Activated CD4-positive, CD25-positive, alpha-beta regulatory T cell treated with anti-CD3 and anti-CD28 coated beads, Interleukin-2, amount 50 U/mL, for 72 hours (primary cell): ENCODE data around the gene THBS1.

Experiments used
- DNase-seq: peaks from one replicate; pipeline ENCODE4 v3.0.0; 2021

The THBS1 gene

GRCh38 chr15:39589815-39590644 is 9.2 kb downstream of the THBS1 start:
- DNase-seq, result no peak

GRCh38 chr15:39591141-39591895 is 10.4 kb downstream of the THBS1 start:
- DNase-seq, result no peak

DNA sequence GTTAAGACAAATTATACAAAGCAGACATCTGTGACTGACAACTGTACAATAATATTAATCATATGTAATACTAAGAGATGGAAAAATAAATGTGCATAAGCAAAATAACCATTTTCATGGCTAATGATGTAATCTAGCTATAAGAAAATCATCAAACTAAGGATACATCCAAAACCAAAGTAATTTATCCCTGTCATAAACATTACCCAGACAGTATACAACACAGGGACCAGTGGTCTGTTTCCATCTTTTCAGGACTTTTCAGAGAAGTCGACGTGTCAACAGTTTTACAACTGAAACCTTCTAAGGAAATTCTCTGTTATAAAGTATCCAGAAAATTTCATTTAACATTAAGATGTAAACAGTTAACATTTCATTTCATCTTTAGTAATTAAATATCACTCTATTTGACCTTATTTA is 11.0 kb downstream of the THBS1 start:
- no peak for DNase-seq

DNA sequence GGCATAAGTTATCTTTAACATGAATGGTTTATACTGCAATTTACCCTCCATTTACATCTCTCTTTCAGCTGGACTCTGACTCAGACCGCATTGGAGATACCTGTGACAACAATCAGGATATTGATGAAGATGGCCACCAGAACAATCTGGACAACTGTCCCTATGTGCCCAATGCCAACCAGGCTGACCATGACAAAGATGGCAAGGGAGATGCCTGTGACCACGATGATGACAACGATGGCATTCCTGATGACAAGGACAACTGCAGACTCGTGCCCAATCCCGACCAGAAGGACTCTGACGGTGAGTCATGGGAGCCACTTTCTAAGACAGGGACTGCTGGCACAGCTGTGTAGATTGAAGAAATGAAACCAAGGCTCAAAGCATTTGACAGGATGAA is 11.6 kb downstream of the THBS1 start:
- no peak for DNase-seq

- DNase-seq, result no peak
Measured at GRCh38 chr15:39593071-39593655, 12.3 kb downstream of the THBS1 start.

DNA sequence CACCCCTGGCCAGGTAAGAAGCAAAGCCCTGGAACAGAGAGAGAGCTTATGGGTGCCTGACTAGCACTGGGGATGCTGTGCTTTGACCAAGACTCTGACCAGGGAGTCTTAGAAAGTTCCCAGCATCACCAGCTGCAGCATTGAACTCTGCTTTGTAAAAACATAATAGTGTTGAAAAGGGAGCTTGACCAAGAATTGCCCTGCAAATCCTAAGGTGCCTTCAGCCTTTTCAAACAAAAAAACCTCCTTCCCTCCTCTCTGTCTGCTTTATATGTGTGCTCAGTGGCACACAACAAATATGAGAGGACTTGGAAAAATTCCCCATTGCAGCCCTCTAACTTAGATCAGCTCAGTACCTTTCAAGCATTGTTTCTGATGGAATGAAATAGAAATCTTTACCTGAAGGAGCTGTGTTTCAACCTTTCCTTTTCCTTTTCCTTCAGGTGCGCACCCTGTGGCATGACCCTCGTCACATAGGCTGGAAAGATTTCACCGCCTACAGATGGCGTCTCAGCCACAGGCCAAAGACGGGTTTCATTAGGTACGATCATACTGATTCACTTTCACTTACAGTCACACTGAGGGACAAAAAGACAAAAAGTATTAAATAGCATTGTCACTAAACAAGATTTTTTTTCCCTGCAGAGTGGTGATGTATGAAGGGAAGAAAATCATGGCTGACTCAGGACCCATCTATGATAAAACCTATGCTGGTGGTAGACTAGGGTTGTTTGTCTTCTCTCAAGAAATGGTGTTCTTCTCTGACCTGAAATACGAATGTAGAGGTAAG is 13.0 kb downstream of the THBS1 start:
- DNase-seq, result no peak

GRCh38 chr15:39594446-39595337 is 13.8 kb downstream of the THBS1 start:
- DNase-seq, result no peak

- no peak for DNase-seq
Measured at GRCh38 chr15:39595338-39596221, 14.7 kb downstream of the THBS1 start.

GRCh38 chr15:39596358-39597051 is 15.6 kb downstream of the THBS1 start:
- no peak for DNase-seq

DNA sequence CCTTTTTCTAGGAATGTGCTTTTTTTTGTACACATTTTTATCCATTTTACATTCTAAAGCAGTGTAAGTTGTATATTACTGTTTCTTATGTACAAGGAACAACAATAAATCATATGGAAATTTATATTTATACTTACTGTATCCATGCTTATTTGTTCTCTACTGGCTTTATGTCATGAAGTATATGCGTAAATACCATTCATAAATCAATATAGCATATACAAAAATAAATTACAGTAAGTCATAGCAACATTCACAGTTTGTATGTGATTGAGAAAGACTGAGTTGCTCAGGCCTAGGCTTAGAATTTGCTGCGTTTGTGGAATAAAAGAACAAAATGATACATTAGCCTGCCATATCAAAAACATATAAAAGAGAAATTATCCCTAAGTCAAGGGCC is 16.5 kb downstream of the THBS1 start:
- no peak for DNase-seq

GRCh38 chr15:39597751-39598185 is 16.9 kb downstream of the THBS1 start:
- DNase-seq, result no peak

DNA sequence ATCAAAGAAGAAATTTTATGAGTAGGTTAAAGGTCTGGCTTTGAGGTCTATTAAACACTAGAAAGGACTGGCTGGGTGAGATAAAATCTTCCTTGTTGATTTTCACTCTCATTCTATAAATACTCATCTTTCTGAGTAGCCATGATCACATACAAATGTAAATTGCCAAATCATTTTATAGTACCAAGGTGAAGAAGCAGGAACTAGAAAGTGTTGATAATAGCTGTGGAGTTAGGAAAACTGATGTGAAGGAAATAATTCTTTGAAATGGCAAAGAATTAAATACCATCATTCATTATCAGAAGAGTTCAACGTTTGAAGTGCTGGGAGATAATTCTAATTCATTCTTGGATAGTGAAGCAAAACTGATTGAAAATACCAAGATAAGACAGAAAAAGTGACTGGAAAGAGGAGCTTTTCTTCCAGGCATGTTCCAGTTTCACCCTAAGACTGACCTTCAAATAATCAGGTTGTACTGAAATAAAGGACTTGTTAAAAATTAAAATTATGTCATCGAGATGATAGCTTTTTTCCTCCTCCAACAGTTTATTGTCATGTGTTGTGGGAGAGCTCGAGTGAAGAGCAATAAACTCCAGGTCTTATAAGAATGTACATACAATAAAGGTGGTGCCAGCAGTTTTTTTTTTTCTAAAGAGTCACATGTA is 17.4 kb downstream of the THBS1 start:
- DNase-seq, result no peak

- no peak for DNase-seq
Measured at GRCh38 chr15:39598958-39599845, 18.3 kb downstream of the THBS1 start.

GRCh38 chr15:39599871-39600270 is 19.0 kb downstream of the THBS1 start:
- DNase-seq, result no peak

GRCh38 chr15:39602143-39602542 is 21.3 kb downstream of the THBS1 start:
- no peak for DNase-seq

- DNase-seq, result no peak
Measured at GRCh38 chr15:39605146-39605545, 24.3 kb downstream of the THBS1 start.

DNA sequence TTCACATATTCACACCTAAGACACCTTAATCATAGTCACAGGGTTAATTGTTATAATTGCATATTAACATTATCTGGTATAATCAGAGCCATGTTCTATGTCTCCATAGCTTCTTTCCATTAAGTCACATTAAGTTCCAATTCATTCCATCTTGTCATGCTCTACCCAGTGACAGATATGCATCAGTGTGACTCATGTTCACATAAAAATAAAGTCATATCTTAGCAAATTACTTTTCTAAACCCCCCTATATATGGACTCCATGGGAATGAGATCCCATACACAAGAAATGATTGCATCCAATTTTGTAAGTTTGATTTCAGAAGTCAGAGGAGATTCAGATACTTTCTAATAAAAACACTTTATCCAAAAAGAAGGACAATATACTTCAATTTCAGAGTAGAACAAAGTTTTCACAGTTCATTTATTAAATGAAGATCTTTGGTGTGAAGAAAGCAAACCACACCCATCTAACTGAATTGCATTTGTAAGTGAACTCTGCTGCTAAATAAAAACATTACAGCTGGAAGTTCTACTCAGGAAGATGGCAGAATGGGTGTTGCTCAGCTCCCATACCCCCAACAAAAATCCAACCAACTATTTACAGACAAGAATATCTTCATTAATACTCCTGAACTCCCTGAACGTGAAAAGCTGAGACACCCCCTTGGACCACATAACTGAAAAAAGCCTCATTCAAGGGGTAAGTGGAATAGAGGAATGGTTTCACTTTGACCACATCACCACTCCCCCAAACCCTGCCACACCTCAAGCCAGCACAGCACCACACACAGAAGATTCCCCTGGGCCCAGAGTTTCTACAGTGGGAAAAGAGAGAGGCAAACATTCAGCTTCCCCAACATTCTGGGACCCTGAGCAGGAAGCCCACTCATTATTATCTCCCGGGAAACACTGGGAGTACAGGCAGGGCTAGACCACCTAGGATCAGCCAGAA is 27.6 kb downstream of the THBS1 start:
- no peak for DNase-seq
